GM12875 (cell line): Measurements from ENCODE around the gene CLEC5A.
"Not testable (repeated sequence)": the region's sequence is repeated elsewhere in the genome, so short reads cannot be mapped to it uniquely, and the experiment has no call there.

Experiments used
- H3K4me3 ChIP-seq: one replicate; pipeline ENCODE4 v1.5.1; 2011; ENCODE audit warnings: low read depth, low read length, control low read depth
- TF ChIP-seq, protein P1 (sequence below): IDR thresholded peaks from 2 replicates; pipeline ENCODE4 v1.5.1; 2011; ENCODE audit warnings: low read depth, mild to moderate bottlenecking, control low read depth, inconsistent platforms, low read length, moderate library complexity, borderline replicate concordance; ENCODE audit not compliant: insufficient read depth

CLEC5A gene

DNA sequence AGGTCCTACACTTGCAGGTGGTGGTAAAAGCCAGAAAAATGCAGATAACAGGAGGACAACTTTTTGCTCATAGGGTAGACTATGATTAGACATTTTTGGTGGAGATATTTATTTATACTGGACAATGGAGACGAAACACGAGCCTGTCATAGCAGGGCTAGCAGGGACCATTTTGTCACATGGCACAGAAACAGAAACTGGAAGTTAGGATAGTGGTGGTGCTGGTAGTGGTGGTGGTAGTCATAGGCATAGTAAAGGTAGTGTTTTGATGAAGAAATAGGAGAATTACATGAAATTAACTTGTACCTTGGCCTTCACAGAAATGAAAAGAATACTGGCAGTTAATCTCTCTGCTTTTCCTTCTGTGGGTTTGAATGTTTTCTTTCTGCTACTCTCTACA is 40.1 kb upstream of the CLEC5A start:
- TF ChIP-seq, protein P1, sequence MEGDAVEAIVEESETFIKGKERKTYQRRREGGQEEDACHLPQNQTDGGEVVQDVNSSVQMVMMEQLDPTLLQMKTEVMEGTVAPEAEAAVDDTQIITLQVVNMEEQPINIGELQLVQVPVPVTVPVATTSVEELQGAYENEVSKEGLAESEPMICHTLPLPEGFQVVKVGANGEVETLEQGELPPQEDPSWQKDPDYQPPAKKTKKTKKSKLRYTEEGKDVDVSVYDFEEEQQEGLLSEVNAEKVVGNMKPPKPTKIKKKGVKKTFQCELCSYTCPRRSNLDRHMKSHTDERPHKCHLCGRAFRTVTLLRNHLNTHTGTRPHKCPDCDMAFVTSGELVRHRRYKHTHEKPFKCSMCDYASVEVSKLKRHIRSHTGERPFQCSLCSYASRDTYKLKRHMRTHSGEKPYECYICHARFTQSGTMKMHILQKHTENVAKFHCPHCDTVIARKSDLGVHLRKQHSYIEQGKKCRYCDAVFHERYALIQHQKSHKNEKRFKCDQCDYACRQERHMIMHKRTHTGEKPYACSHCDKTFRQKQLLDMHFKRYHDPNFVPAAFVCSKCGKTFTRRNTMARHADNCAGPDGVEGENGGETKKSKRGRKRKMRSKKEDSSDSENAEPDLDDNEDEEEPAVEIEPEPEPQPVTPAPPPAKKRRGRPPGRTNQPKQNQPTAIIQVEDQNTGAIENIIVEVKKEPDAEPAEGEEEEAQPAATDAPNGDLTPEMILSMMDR: no peak
- H3K4me3 ChIP-seq: no peak overlapping the region

DNA sequence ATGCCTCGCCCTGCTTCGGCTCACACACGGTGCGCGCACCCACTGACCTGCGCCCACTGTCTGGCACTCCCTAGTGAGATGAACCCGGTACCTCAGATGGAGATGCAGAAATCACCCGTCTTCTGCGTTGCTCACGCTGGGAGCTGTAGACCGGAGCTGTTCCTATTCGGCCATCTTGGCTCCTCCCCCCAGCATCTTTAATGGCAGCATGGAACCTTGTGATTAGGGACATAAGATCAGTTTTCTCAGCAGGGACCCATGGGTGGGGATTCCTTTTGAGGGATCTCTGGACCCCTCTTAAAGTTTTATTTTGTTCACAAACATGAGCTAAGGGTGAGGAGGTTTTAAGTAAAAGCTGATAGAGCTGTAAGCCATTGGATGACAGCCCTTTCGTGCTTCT is 39.2 kb upstream of the CLEC5A start:
- H3K4me3 ChIP-seq: not testable (repeated sequence)

DNA sequence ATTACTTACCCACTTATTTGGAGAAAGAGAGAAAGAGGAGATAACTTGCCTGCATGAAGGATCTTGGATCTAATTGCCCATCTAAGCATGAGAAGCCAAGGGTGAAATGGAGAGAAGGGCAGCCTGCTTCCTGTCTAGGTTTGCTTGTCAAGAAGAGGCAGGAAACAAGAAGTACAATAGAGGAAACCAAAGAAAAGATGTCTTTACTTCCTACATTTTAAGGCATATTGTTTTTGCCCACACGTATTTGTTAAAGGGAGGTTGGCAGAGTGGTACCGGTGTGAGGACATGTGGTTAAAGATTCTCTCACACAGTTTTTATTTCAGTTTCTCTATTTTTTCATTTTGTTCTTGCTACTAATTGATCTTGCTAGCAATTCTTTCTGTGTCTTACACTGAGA is 32.8 kb upstream of the CLEC5A start:
- no peak overlapping the region for H3K4me3 ChIP-seq
- TF ChIP-seq, protein P1: no peak

DNA sequence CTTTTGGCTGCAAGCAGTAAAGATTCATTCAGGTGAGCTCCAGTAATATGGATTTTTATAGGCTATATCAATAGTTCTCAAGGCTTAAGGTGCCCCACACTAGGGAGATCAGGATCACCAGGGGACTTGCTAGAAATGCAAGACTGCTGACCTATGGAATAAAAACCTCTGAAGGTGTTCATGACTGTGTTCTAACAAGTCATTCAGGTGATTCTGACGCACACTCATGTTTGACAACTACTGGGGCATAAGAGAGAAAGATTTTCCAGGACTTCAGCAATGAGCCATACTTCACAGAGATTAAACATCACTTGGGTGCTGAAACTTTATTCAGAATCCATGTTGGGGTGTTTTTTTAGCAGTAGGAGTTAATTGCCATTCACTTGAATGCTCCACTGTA is 31.6 kb upstream of the CLEC5A start:
- TF ChIP-seq, protein P1: no peak

DNA sequence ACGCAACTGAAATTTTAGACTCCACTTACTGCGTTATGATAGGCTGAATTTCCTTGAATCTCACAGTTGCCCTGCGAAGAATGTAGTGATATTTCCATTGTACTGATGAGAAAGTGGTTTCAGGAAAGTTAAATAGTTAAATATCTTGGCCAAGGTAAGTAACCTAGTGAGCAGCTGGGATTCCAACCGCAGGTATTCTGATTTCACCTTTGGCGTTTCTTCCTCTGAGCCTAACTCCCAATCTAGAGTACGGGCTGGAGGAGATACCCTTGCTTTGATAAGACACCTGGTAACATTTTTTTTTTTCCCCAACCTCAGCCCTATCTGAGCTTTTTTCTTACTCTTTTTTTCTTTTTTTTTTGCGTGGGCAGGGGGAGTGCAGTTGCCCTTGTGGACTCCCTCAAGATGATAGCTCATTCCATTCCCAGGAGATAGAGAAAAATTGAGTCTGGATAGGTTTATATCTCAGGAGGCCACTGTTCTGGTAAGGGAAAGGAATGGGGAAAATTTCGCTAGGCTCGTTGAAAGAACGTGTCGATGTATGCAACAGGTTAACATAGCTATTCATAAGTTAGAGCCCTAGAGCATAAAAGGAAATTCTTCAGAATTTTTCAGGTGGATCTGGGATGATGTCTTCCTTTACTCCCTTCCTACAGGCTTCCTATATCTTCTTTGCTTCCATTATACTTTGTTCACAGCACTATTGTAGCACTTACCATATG is 29.9 kb upstream of the CLEC5A start:
- TF ChIP-seq, protein P1: no peak
- no peak overlapping the region for H3K4me3 ChIP-seq

More for the DNA sequence above, 31.6 kb upstream of the CLEC5A start:
- no peak overlapping the region for H3K4me3 ChIP-seq

DNA sequence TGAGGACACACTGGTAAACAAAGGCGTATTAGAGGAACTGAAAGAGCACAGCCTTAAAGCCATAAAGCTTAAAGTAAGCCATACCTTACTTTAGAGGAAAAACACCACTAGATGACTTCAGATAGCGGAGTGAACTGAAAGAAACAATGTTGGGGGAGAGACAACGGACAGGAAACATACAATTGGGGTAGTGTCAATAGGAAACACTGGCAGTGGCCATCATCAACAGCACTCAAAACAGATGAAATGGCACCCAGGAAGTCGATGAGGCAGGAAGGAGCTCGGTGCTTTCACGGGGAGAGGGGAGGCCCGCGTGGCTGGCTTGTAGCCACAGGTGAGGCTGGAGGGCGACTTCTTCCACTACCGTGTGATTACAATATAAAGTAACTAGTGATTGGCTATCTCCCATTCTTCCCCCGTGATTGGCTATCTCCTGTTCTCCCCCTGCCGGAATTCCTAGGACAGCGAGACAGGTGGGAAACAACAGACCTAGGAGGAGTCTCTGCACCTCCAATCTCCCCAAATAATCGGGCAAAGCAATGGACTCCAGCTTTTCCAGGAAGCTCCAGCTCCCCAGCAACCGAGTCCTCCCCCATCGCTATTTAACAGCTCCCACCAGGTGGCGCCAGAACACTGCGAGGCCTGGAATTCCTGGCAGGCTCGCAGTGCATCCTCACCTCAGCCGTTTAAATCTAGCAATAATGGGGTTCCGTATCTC is 29.2 kb upstream of the CLEC5A start:
- peak overlapping the region; percentile 42 for H3K4me3 ChIP-seq
- TF ChIP-seq, protein P1: peak; percentile 89

DNA sequence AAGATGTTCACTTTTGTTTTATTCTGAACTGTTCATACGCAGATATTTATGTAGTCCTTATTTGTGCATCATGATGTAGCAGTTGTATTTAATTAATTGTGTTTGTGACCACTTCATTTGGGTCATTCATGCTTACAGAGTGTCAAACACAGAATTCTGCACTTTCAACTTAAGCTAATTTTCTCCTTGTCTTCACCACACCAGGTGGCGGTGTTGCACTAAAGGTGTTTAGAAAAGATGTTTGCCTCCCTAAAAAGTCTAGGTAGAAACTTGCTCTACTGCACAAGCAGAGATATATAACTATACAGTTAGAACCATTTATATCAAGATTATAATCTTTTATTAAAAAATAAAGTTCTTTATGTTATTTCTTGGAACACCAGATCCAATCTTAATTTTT is 28.1 kb upstream of the CLEC5A start:
- TF ChIP-seq, protein P1: peak; percentile 26; the same call in 1 of the 2 replicates
- H3K4me3 ChIP-seq: no peak overlapping the region
